NCI-H1092 (cell line): ENCODE data around the gene COL24A1.
A peak's percentile ranks its signal among the peaks of the same experiment; 100 is the strongest.
"Not testable (repeated sequence)": the region's sequence is repeated elsewhere in the genome, so short reads cannot be mapped to it uniquely, and the experiment has no call there.

Source experiments
- DNase-seq: peaks from one replicate; lab custom pipeline; 2025; lab: John Stamatoyannopoulos, UW

Gene COL24A1

DNA sequence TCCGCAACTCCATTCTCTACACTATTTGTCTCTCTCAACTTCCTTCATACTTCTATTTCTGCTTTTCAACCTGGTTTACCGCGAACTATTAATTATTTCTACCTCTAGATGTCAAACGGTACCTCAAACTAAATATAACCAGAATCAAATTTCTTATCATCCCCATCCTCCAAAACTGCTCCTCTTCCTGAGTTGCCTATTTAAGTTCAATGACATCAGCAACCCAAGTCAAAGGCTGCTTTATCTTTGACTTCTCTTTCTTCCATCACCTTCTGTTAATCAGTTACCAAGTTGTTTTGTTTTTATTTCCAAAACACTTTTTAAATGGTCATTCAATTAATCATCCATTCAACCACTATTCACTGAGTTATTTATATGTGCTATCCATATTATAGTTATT is 171.9 kb downstream of the COL24A1 start:
- no peak for DNase-seq

DNA sequence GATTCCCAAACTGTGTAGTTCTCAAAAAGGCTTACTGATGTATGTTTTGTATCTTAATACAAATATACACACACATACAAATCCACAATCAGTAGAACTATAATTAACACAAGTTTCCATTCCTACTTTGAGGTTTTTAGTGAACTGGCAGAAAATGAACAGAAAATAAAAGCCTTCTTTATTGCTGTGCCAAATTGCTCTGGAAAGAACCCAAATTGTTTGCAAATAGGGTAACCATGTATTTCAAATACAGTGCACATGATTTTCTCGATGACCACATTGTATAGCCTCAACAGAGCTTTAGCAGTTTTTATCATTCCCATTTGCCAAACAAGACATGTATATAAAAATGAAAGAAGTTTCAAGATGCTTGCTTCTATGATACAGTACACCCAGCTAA is 173.3 kb downstream of the COL24A1 start:
- DNase-seq: no peak

- DNase-seq: no peak
These were observed 179.9 kb downstream of the COL24A1 start for GRCh38 chr1:85976516-85977205.

DNA sequence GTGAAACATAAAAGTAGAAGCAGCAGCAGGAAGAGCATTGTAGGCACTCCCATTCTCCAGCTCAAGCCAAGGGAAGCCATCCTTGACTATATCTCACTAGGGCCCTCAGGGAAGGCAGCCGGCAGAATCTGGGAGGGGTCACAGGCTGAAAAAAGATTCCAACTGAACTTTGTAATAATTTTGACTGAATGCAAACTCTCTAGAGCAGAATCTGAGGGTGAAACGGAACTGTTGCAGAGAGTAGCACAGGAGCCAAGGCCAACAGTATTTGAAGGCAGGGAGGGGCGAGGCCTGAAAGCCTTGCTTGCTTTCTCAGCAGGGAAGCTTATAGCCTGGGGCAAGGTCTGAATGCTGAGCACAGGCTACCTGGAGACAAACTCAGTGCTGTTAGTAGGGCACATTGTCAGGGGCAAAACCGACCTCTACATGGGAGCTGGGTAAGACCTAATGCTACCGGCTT is 180.6 kb downstream of the COL24A1 start:
- DNase-seq: no peak

GRCh38 chr1:85962457-85962856 is 194.1 kb downstream of the COL24A1 start:
- DNase-seq: no peak

- DNase-seq: no peak
These were observed 198.8 kb downstream of the COL24A1 start for GRCh38 chr1:85957760-85958159.

GRCh38 chr1:85955218-85955617 is 201.4 kb downstream of the COL24A1 start:
- not testable (repeated sequence) for DNase-seq

- DNase-seq: peak; percentile 33
These were observed 204.1 kb downstream of the COL24A1 start for GRCh38 chr1:85952460-85952859.

GRCh38 chr1:85947186-85947585 is 209.4 kb downstream of the COL24A1 start:
- DNase-seq: no peak

GRCh38 chr1:85943945-85944344 is 212.6 kb downstream of the COL24A1 start:
- no peak for DNase-seq

DNA sequence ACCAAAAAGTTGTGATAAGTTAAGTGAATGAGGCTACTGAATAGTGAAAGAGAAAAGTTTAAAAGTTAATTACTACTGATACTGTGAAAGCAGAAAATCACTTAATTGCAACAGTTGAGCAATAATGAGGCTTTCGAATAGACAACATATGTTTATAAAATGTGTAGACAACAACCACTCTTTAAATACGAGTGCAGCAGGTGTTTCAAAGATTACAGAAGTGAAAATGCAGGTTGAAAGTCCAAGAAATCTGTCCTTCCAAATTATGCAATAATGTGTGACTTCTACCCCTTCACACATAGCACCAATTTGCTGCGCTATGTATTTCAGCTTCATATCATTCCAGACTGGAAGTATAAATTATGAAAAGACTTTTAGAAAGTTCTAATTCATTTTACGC is 213.0 kb downstream of the COL24A1 start:
- DNase-seq: no peak

DNA sequence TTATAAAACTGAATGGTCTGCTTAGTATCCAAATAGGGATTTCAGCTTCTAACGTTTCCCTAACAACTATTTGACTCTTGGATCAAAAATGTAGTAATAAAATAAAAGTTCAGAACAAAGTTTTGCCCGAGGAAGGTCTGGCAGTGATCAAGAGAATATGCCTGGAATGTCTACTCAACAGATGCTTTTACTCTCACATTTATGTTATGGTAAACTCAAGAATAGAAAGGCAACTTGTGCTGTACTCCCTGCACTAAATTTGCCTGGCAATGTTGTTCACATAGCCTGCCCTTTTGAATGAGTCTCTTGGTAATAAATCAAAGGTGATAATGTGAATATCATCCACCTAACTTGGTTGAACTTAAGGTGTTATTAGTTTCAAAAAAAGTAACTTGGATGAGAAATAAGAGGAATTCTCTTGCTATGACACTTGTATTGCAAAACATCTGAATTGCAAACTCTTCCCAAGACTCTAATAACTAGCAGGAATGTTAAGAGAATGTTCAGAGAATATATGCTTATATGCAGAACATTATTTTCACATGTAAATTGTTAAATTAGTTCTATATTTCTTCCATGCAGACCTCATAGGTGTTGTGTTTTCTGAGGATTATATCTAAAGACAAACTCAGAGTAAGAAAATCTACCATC is 215.8 kb downstream of the COL24A1 start:
- DNase-seq: no peak

DNA sequence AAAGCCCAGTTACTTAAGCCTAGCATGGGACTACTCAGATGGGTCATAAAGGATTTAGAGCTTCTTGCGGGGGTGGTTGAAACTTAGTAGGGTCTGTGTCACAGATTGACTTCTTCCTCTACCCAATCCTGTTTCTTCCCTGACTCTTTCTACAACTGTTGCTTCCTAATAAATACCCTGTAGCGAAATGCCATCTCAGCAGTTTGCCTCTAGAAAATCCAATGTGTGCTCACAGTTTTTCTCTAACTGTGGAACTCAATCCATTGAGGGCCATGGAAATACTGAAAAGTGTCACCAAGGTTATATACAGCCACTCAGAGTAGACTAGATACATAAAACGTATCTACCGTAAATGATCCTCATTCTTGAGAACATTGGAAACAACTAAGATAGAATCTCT is 217.7 kb downstream of the COL24A1 start:
- DNase-seq: no peak

DNA sequence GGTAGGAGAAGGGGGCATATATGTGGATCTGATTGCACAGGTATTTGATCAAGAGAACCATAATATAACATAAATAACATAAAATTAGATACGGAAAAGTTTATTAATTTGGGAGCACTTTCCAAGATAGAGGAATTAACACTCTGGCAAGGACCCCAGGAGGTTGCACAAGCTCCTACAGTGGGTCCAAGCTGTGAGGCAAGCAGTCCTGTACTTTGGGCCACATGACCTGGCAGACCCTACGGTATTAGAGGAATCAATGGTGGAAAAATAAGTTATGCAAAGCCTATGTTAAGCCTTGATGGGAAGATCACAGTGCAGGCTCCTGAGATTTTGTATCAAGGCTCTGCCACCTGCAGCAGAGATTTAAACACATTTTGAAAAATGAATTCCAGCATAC is 220.1 kb downstream of the COL24A1 start:
- DNase-seq: no peak

DNA sequence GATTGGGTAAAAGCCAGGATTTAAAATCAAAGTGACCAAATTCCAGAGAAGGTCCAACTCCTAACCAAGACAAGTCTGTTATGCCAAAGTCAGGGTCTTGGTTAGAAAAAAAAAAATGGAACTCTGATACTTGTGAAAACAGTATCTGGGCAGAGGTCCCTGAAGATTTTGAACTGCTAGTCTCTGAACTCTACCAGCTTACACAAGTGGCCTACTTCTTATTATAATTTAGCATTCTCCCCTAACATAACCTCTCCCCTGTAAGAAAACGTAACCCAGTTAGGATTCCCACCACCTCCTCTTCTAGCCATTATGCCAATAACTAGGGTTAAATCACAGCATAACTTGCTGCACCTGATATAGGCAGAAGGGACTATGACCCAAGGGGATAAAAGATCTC is 220.5 kb downstream of the COL24A1 start:
- DNase-seq: no peak

- no peak for DNase-seq
These were observed 221.3 kb downstream of the COL24A1 start for GRCh38 chr1:85935234-85935633.

GRCh38 chr1:85934516-85934915 is 222.1 kb downstream of the COL24A1 start:
- no peak for DNase-seq

- no peak for DNase-seq
These were observed 222.6 kb downstream of the COL24A1 start for GRCh38 chr1:85933961-85934360.

DNA sequence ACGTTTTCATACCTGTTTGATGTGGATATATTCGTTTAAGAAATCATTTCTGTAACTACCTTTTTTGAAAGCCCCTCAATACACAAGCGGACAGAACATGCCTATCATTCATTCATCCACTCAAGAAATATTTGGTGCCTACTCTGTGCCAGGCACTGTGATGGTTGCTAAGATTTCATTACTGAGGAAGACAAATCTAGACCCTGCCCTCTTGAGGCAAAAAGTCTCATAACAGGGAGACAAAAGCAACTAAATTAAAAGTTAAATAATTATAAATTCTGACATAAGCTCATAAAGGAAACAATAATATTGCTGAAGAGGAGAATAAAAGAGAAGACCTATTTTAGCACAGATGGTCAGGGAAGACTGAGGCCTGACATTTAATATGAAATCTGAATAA is 244.8 kb downstream of the COL24A1 start:
- no peak for DNase-seq

DNA sequence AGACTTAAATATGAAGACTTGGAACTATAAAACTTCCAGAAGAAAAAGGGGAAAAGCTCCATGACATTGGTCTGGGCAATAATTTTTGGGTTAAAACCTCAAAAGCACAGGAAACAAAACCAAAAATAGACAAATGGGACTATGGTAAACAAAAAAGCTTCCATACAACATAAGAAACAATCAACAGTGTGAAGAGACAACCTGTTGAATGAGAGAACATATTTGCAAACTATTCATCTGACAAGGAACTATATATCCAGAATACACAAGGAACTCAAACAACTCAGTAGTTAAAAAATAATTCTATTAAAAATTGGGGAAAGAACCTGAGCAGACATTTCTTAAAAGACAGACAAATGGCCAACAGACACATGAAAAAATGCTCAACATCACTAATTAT is 255.7 kb downstream of the COL24A1 start:
- no peak for DNase-seq

DNA sequence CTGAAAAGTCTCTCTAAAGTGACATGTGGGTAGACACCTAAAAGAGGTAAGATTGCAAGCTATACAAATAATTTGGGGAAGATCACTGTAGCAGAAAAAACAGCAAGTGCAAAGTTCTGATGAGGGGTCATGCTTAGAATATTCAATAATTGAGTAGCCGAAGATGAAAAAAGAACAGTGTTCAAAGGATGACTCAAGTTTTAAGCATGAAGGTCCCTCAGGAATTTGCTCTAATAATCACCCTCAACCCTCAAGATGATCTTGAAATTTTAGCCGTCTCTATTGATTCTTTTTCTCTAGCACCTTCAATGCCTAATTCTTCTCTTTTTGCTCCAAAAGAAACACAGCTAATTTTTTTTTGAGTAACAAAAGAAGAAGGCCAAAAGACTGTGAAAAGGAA is 257.7 kb downstream of the COL24A1 start:
- no peak for DNase-seq

DNA sequence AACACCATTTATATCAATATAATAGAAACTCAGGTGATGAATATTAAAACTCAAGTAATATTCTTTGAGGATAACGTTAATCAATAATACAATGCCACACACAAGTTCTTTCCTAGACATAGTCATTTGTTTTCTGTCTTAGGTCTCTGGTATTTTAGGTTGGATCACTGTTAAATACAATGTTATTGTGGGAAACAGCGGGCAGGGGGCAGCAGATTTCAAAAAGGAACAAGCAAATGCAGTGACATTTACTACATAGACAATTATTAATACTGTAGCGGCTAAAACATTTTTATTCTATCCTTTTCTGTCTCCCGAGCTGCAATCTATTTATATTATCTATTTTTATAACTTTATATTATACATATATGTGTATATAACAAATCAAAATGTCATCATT is 261.9 kb downstream of the COL24A1 start:
- DNase-seq: peak; percentile 27

DNA sequence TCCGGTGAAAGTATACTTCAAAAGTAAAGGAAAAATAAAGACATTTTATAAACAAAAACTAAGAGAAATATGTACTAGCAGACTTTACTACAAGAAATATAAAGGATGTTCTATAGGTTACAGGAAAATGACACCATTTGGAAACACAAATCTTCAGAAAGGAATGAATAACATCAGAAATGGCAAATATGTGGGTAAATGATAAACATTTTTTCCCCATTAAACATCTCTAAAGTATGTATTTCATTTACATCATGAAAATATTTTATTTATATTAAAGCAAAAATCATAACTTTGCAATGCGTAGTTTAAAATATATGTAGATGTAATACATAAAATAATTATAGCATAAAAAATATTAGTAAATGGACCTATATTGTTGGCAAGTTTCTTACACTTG is 264.2 kb downstream of the COL24A1 start:
- no peak for DNase-seq

DNA sequence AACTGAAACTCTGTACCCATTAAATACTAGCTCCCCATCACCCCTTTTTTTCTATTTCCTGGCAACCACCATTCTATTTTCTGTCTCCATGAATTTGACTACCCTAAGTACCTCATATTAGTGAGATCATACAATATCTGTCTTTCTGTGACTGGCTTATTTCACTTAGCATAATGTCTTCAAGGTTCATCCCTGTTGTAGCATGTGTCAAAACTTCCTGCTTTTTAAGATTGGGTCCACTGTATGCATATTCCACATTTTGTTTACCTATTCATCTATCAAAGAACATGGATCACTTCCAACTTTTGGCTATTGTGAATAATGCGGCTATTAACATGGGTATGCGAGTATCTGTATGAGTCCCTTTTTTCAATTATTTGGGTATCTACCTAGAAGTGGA is 266.7 kb downstream of the COL24A1 start:
- no peak for DNase-seq
